ENCODE measurements around the gene JOSD2.

- TF ChIP-seq POLR2A (IDR thresholded peaks at IDR 0.05) (no peak), CTCF (IDR thresholded peaks at IDR 0.05) (no peak)
Measured at GRCh38 chr19:50464348-50464747, 46.6 kb downstream of the JOSD2 start.
